Testis (tissue), 2 donors: ENCODE data around the gene VWF.

ENCODE experiments used
- CTCF ChIP-seq, 3 experiments: fragments of 450-650 bp in 2 of 3; fragments of 200-600 bp in 1 of 3; sonication (generic) in 1 of 3; IDR thresholded peaks; one replicate each; pipeline ENCODE4 v1.5.1; 2016 to 2019; ENCODE audit warnings: antibody characterized with exemption in 3 of 3, mild to moderate bottlenecking in 2 of 3, moderate library complexity in 1 of 3
- POLR2A ChIP-seq: fragments of 450-650 bp; IDR thresholded peaks from one replicate; pipeline ENCODE4 v1.6.1; 2017; ENCODE audit warnings: antibody characterized with exemption, mild to moderate bottlenecking, moderate library complexity

- TF ChIP-seq POLR2A (no peak), CTCF (IDR thresholded peaks at IDR 0.05) (no peak)
Observed at GRCh38 chr12:6065131-6065862, 59.2 kb downstream of the VWF start.
